PC-9 (cell line): Measurements from ENCODE around the gene SLC4A2.

Experiments
- CTCF ChIP-seq: fragments of 200-600 bp; sonication (generic); conservative IDR thresholded peaks from 2 replicates; pipeline ENCODE4 v1.6.1; 2017; ENCODE audit warnings: mixed run types, antibody characterized with exemption, mild to moderate bottlenecking, moderate library complexity
- EZH2 ChIP-seq: fragments of 200-600 bp; sonication (generic); IDR thresholded peaks from 2 replicates; pipeline ENCODE4 v1.8.0; 2017; ENCODE audit warnings: antibody characterized with exemption, low read depth

GRCh38 chr7:151059367-151060112, at the start of gene SLC4A2:
- TF ChIP-seq CTCF (peak; percentile 78), EZH2 (no peak)
